Mesenchymal stem cell (in vitro differentiated cells and primary cell): ENCODE data around the gene ZFYVE19.

Source experiments
- DNase-seq: peaks from one replicate; pipeline ENCODE4 v3.0.0-alpha.2; 2013
- H2AFZ ChIP-seq: one replicate; pipeline ENCODE4 v1.6.1; 2013; ENCODE audit warnings: low read depth, mild to moderate bottlenecking, control low read depth, inconsistent platforms, low read length, moderate library complexity
- H2AK5ac ChIP-seq: 2 replicates; pipeline ENCODE4 v1.6.1; 2013; ENCODE audit warnings: low read length, moderate library complexity, mild to moderate bottlenecking, inconsistent platforms; ENCODE audit not compliant: severe bottlenecking
- H2BK120ac ChIP-seq: one replicate; pipeline ENCODE4 v1.6.1; 2013; ENCODE audit warnings: low read depth, mild to moderate bottlenecking, inconsistent platforms, low read length, moderate library complexity
- H2BK12ac ChIP-seq, 2 experiments: one replicate each; pipeline ENCODE4 v1.6.1; 2013; ENCODE audit warnings: inconsistent platforms in 2 of 2, low read length in 2 of 2, mild to moderate bottlenecking in 2 of 2, moderate library complexity in 2 of 2, control low read depth in 1 of 2
- H2BK15ac ChIP-seq: one replicate; pipeline ENCODE4 v1.6.1; 2013; ENCODE audit warnings: mild to moderate bottlenecking, low read depth, inconsistent platforms; ENCODE audit not compliant: poor library complexity, severe bottlenecking
- H2BK5ac ChIP-seq: 2 replicates; pipeline ENCODE4 v1.6.1; 2013; ENCODE audit warnings: low read depth, mild to moderate bottlenecking, low read length, control low read depth, inconsistent platforms; ENCODE audit not compliant: poor library complexity, severe bottlenecking
- H3K14ac ChIP-seq, 2 experiments: one replicate each; pipeline ENCODE4 v1.6.1; 2013; ENCODE audit warnings: inconsistent platforms in 2 of 2, low read length in 2 of 2, control low read depth in 1 of 2, mild to moderate bottlenecking in 1 of 2, moderate library complexity in 1 of 2
- H3K18ac ChIP-seq, 2 experiments: one replicate each; pipeline ENCODE4 v1.6.1; 2013; ENCODE audit warnings: inconsistent platforms in 2 of 2, low read length in 2 of 2, control low read depth in 1 of 2, low read depth in 1 of 2, mild to moderate bottlenecking in 1 of 2
- H3K23ac ChIP-seq, 2 experiments: one replicate each; pipeline ENCODE4 v1.6.1; 2013; ENCODE audit warnings: inconsistent platforms in 2 of 2, low read length in 2 of 2, mild to moderate bottlenecking in 2 of 2, moderate library complexity in 2 of 2, control low read depth in 1 of 2
- H3K27ac ChIP-seq: 2 replicates; pipeline ENCODE4 v1.5.1; 2013; ENCODE audit warnings: mild to moderate bottlenecking, moderate library complexity, low read length, control low read depth, inconsistent platforms; ENCODE audit not compliant: poor library complexity, severe bottlenecking
- H3K27me3 ChIP-seq, 2 experiments: 2 replicates each; pipeline versions ENCODE4 v1.6.1 to v1.7.0; 2013; ENCODE audit warnings: low read length in 2 of 2, mild to moderate bottlenecking in 2 of 2, moderate library complexity in 2 of 2, control low read depth in 1 of 2, inconsistent platforms in 1 of 2; ENCODE audit not compliant: control insufficient read depth in 1 of 2, insufficient read depth in 1 of 2
- H3K36me3 ChIP-seq, 2 experiments: 2 replicates each; pipeline versions ENCODE4 v1.6.1 to v1.7.0; 2013; ENCODE audit warnings: low read length in 2 of 2, control low read depth in 1 of 2, inconsistent platforms in 1 of 2, low read depth in 1 of 2, mild to moderate bottlenecking in 1 of 2; ENCODE audit not compliant: insufficient read depth in 2 of 2, control insufficient read depth in 1 of 2
- H3K4ac ChIP-seq, 2 experiments: one replicate each; pipeline ENCODE4 v1.6.1; 2013; ENCODE audit warnings: inconsistent platforms in 2 of 2, low read length in 2 of 2, mild to moderate bottlenecking in 2 of 2, moderate library complexity in 2 of 2, control low read depth in 1 of 2, low read depth in 1 of 2
- H3K4me1 ChIP-seq: 2 replicates; pipeline ENCODE4 v1.6.1; 2013; ENCODE audit warnings: low read depth, low read length, control low read depth; ENCODE audit not compliant: control insufficient read depth, insufficient read depth
- H3K4me2 ChIP-seq: 2 replicates; pipeline ENCODE4 v1.6.1; 2013; ENCODE audit warnings: low read length, mild to moderate bottlenecking, inconsistent platforms; ENCODE audit not compliant: poor library complexity, severe bottlenecking
- H3K4me3 ChIP-seq, 2 experiments: 2 replicates each; pipeline versions ENCODE4 v1.5.1 to v1.7.0; 2013; ENCODE audit warnings: low read length in 2 of 2, mild to moderate bottlenecking in 2 of 2, control low read depth in 1 of 2, low read depth in 1 of 2; ENCODE audit not compliant: insufficient read depth in 1 of 2
- H3K79me1 ChIP-seq: replicated peaks from 2 replicates; pipeline ENCODE4 v1.6.1; 2013; ENCODE audit warnings: mild to moderate bottlenecking, control low read depth, low read length, inconsistent platforms; ENCODE audit not compliant: poor library complexity, severe bottlenecking
- H3K9ac ChIP-seq: 2 replicates; pipeline ENCODE4 v1.7.0; 2013; ENCODE audit warnings: mild to moderate bottlenecking, low read length, moderate library complexity
- H3K9me3 ChIP-seq: 2 replicates; pipeline ENCODE4 v1.7.0; 2013; ENCODE audit warnings: mild to moderate bottlenecking, low read length; ENCODE audit not compliant: control insufficient read depth
- H4K8ac ChIP-seq: one replicate; pipeline ENCODE4 v1.6.1; 2013; ENCODE audit warnings: inconsistent platforms, mild to moderate bottlenecking, low read length, moderate library complexity
- H4K91ac ChIP-seq: one replicate; pipeline ENCODE4 v1.6.1; 2013; ENCODE audit warnings: mild to moderate bottlenecking, low read length, inconsistent platforms
- WGBS: methylation state at CpG from one replicate; pipeline ENCODE4 v1.1.7; 2013; ENCODE audit warnings: mixed read lengths; 5-methylcytosine and 5-hydroxymethylcytosine counted together

Gene ZFYVE19

DNA sequence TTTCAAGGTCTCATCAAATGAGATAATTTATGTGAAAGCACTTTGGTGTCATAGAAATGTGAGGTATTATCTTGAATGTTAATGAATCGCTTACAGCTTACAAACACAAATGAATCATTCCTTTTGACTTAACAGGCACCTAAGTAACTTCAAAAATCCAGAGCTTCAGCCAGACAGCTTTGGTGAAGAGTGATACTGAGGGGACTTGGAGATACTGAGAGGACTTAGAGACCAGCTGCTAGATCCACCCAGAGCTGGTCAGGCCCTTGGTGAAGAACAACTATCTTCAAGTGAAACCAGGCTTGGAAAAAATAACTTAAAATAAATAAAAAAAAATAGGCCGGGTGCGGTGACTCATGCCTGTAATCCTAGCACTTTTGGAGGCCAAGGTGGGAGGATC is 16.2 kb upstream of the ZFYVE19 start:
- Histone ChIP-seq H3K18ac (no peak overlapping the region), H2AK5ac (no peak overlapping the region), H3K27me3 (no peaks in the 10 kb centered on the region), H3K4ac (no peak overlapping the region), H3K9ac (no peak overlapping the region), H3K4me3 (no peak overlapping the region), H2BK12ac (no peak overlapping the region), H3K4me1 (peaks cover 15% of the 10 kb centered on the region), H3K4me2 (no peak overlapping the region), H3K9me3 (no peaks in the 10 kb centered on the region), H3K23ac (no peak overlapping the region), H3K27ac (no peak overlapping the region), H2BK120ac (no peak overlapping the region), H3K79me1 (peaks cover 30% of the 10 kb centered on the region), H3K36me3 (peaks cover 5% of the 10 kb centered on the region in 2 experiments), H4K91ac (no peak overlapping the region), H4K8ac (no peak overlapping the region), H3K14ac (no peak overlapping the region), H2AFZ (no peak overlapping the region), H2BK15ac (no peak overlapping the region), H2BK5ac (no peak overlapping the region)
- DNase-seq: peak; percentile 29
- WGBS: no CpG with 5 or more reads among the region's 3 CpGs

DNA sequence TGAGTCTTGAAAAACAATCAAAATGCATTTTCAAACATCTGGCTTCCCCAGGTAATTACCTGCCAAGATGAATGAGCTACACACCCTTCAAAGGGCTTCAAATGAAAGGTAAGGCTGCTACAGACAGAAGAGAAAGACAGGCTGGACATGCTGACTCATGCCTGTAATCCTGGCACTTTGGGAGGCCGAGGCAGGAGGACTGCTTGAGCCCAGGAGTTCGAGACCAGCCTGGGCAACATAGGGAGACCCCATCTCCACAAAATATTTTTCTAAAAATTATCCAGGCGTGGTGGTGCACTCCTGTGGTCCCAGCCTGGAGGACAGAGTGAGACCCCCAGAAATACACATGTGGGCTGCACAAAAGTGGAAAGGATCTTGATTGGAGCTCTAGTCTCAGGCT is 14.5 kb upstream of the ZFYVE19 start:
- no peak overlapping the region for H4K8ac ChIP-seq
- peaks cover 33% of the 10 kb centered on the region for H3K79me1 ChIP-seq
- 95% methylated on average over 3 of the region's 3 CpGs for WGBS
- H3K4me3 ChIP-seq: no peak overlapping the region
- no peak overlapping the region for H4K91ac ChIP-seq
- no peaks in the 10 kb centered on the region for H3K27me3 ChIP-seq
- H3K18ac ChIP-seq: no peak overlapping the region
- H3K23ac ChIP-seq: no peak overlapping the region
- H3K27ac ChIP-seq: no peak overlapping the region
- no peak overlapping the region for H2BK120ac ChIP-seq
- no peak overlapping the region for H3K9ac ChIP-seq
- peaks cover 15% of the 10 kb centered on the region for H3K4me1 ChIP-seq
- no peak overlapping the region for H3K4me2 ChIP-seq
- H3K14ac ChIP-seq: no peak overlapping the region
- peak overlapping the region; percentile 76 for H2AK5ac ChIP-seq
- H2BK12ac ChIP-seq: no peak overlapping the region
- no peak overlapping the region for H2BK15ac ChIP-seq
- H3K9me3 ChIP-seq: no peaks in the 10 kb centered on the region
- H3K4ac ChIP-seq: no peak overlapping the region
- no peak for DNase-seq
- H3K36me3 ChIP-seq: peaks cover 5% of the 10 kb centered on the region in 2 experiments
- H2BK5ac ChIP-seq: no peak overlapping the region
- H2AFZ ChIP-seq: no peak overlapping the region

DNA sequence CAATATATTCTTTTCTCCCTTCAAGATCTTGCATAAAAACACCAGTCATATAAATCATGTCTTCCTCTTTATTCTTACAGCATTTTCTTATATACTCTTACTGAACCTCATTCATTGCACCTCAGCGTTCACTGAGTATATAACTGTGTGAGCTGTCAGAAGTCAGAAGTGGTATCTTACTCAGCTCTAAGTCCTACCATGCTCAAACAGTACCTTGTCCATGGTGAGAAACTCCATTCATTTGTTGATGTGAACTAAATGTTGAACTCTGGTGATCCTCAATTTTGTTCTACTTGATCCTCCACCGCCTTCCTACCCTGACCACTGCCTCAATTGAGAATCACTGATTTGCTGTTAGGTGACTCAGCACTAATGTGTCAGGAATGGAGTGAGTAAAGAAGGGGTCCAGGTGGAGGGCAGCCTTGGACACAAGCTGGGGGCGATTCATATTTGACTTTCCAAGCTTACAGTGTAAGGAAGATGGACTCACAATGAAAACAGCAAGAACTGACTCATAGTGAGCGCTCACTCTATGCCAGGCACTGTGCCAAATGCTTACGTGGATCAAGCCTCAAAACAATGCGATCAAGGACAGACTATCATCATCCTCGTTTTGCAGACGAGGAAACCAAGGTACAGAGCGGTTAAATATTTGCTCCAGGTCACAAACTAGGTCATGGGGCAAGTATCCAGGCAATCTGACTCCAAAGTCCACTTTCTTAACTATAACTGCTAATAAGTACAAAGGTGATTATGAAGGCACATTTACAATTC is 13.5 kb upstream of the ZFYVE19 start:
- no peak overlapping the region for H3K23ac ChIP-seq
- no peaks in the 10 kb centered on the region for H3K9me3 ChIP-seq
- H2BK15ac ChIP-seq: no peak overlapping the region
- no peak overlapping the region for H2BK120ac ChIP-seq
- H4K91ac ChIP-seq: no peak overlapping the region
- peak overlapping the region in 1 of 2 experiments; percentile 30 for H3K4me3 ChIP-seq
- peak overlapping the region; percentile 26 for H3K9ac ChIP-seq
- no peak overlapping the region for H2BK12ac ChIP-seq
- H3K36me3 ChIP-seq: peaks cover 5% of the 10 kb centered on the region in 2 experiments
- H3K27me3 ChIP-seq: no peaks in the 10 kb centered on the region
- peaks cover 8% of the 10 kb centered on the region for H3K4me1 ChIP-seq
- peak overlapping the region; percentile 21 for H3K4me2 ChIP-seq
- no peak overlapping the region for H3K4ac ChIP-seq
- H3K18ac ChIP-seq: peak overlapping the region in 1 of 2 experiments; percentile 28
- H2AK5ac ChIP-seq: no peak overlapping the region
- WGBS: 39% methylated on average over 8 of the region's 9 CpGs
- no peak overlapping the region for H2AFZ ChIP-seq
- no peak overlapping the region for H4K8ac ChIP-seq
- no peak overlapping the region for H2BK5ac ChIP-seq
- DNase-seq: peak; percentile 89
- peak overlapping the region; percentile 71 for H3K27ac ChIP-seq
- H3K79me1 ChIP-seq: peaks cover 30% of the 10 kb centered on the region
- no peak overlapping the region for H3K14ac ChIP-seq

DNA sequence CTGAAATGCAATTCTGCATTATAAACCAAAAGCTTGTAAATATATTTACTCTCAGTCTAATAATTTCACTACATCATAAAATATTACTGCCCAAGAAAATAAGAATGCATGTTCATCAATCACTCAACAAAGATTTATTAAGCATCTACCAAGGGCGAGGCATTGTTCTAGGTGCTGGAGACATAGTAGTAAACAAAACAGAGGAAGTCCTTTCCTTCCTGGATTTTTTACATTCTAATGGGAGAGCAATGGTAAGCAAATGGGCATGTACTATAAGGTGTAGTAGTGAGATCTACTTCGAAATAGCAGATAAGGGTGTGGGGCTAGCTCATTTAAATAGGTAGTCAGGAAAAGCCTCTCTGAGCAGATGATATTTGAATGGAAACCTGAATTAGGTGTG is 10.8 kb upstream of the ZFYVE19 start:
- H3K23ac ChIP-seq: no peak overlapping the region
- no peak for DNase-seq
- no peak overlapping the region for H3K14ac ChIP-seq
- peaks cover 6% of the 10 kb centered on the region for H3K4me1 ChIP-seq
- no peaks in the 10 kb centered on the region for H3K9me3 ChIP-seq
- H3K4me3 ChIP-seq: no peak overlapping the region
- no peak overlapping the region for H2AFZ ChIP-seq
- H4K8ac ChIP-seq: no peak overlapping the region
- H3K36me3 ChIP-seq: peaks cover 5 to 8% of the 10 kb centered on the region in 2 experiments
- no peak overlapping the region for H3K9ac ChIP-seq
- peaks cover 31% of the 10 kb centered on the region for H3K79me1 ChIP-seq
- no peak overlapping the region for H2BK120ac ChIP-seq
- WGBS: 83% methylated on average over 2 of the region's 2 CpGs
- H3K4me2 ChIP-seq: no peak overlapping the region
- no peak overlapping the region for H2AK5ac ChIP-seq
- no peaks in the 10 kb centered on the region for H3K27me3 ChIP-seq
- no peak overlapping the region for H3K4ac ChIP-seq
- H3K27ac ChIP-seq: no peak overlapping the region
- H4K91ac ChIP-seq: no peak overlapping the region
- no peak overlapping the region for H2BK12ac ChIP-seq
- H2BK5ac ChIP-seq: no peak overlapping the region
- H2BK15ac ChIP-seq: no peak overlapping the region
- H3K18ac ChIP-seq: no peak overlapping the region
